ENCODE data around the gene ZNF584. TPM values are rescaled to one million over a fixed set of nuclear protein-coding genes. Genes with fewer than 3 reads are reported as not detected.
A peak's percentile ranks its signal among the peaks of the same experiment; 100 is the strongest.

The ZNF584 gene
- total RNA-seq, 1 donor from 2014 or later: 16.7 TPM

- no peak for TF ChIP-seq POLR2A (IDR thresholded peaks at IDR 0.05)
- Histone ChIP-seq H3K4me1 (peaks cover 27% of the 10 kb centered on the region), H3K27me3 (no peaks in the 10 kb centered on the region), H3K27ac (peak overlapping the region; percentile 36), H3K4me3 (no peak overlapping the region), H3K36me3 (peaks cover 3 to 44% of the 10 kb centered on the region in 2 donors), H3K9me3 (no peaks in the 10 kb centered on the region)
- intact Hi-C loops (cut with DNase I): no loop called here
- no peak for DNase-seq (ENCODE audit: extremely low spot score in 2 of 2)
Measured at GRCh38 chr19:58394821-58395219, 13.6 kb upstream of the ZNF584 start.

GRCh38 chr19:58395220-58395978, 13.1 kb upstream of the ZNF584 start, which contains the start of gene RNF225:
Gene RNF225 (plus strand): TSS chr19:58395656. CDS start chr19:58396090, 434 bp downstream.
- peaks cover 28% of the 10 kb centered on the region for H3K4me1 ChIP-seq
- TF ChIP-seq POLR2AphosphoS5 (IDR thresholded peaks at IDR 0.05; ENCODE audit: insufficient read depth in 1 of 2, low read depth in 1 of 2) (peak in 1 of 2 donors; percentile 60), CTCF (IDR thresholded peaks at IDR 0.05) (no peak)
- H3K27me3 ChIP-seq: no peaks in the 10 kb centered on the region
- H3K27ac ChIP-seq: peak within 1 kb of the TSS; percentile 57
- H3K36me3 ChIP-seq: peaks cover 3 to 43% of the 10 kb centered on the region in 2 donors
- H3K4me3 ChIP-seq: peak within 1 kb of the TSS; percentile 26 to 39
- DNase-seq (ENCODE audit: extremely low spot score in 2 of 2): no peak
- intact Hi-C loops (cut with DNase I): no loop called here
- H3K9me3 ChIP-seq: no peaks in the 10 kb centered on the region

- DNase-seq (ENCODE audit: extremely low spot score in 2 of 2): no peak
Measured at GRCh38 chr19:58395979-58396627, 12.3 kb upstream of the ZNF584 start.

GRCh38 chr19:58396691-58397532, 11.5 kb upstream of the ZNF584 start:
- Histone ChIP-seq H3K9me3 (no peaks in the 10 kb centered on the region), H3K36me3 (peaks cover 3 to 30% of the 10 kb centered on the region in 2 donors), H3K4me1 (peaks cover 30% of the 10 kb centered on the region), H3K27me3 (no peaks in the 10 kb centered on the region), H3K4me3 (peak overlapping the region; percentile 10 to 31), H3K27ac (no peak overlapping the region)
- no peak for TF ChIP-seq POLR2AphosphoS5 (IDR thresholded peaks at IDR 0.05; ENCODE audit: insufficient read depth in 1 of 2, low read depth in 1 of 2)
- no peak for TF ChIP-seq POLR2A (IDR thresholded peaks at IDR 0.05)
- no peak for TF ChIP-seq CTCF (IDR thresholded peaks at IDR 0.05)
- DNase-seq (ENCODE audit: extremely low spot score in 2 of 2): no peak
- intact Hi-C loops (cut with DNase I): no loop called here

More at GRCh38 chr19:58395979-58396627, 12.3 kb upstream of the ZNF584 start:
- H3K4me1 ChIP-seq: peaks cover 27% of the 10 kb centered on the region
- H3K27ac ChIP-seq: peak overlapping the region; percentile 57
- H3K9me3 ChIP-seq: no peaks in the 10 kb centered on the region
- TF ChIP-seq POLR2A (IDR thresholded peaks at IDR 0.05): no peak
- no peak for TF ChIP-seq POLR2AphosphoS5 (IDR thresholded peaks at IDR 0.05; ENCODE audit: insufficient read depth in 1 of 2, low read depth in 1 of 2)
- TF ChIP-seq CTCF (IDR thresholded peaks at IDR 0.05): no peak
- H3K36me3 ChIP-seq: peaks cover 3 to 36% of the 10 kb centered on the region in 2 donors
- H3K27me3 ChIP-seq: no peaks in the 10 kb centered on the region
- intact Hi-C loops (cut with DNase I): no loop called here
- peak overlapping the region; percentile 26 to 39 for H3K4me3 ChIP-seq

GRCh38 chr19:58397533-58398037, 10.9 kb upstream of the ZNF584 start:
- TF ChIP-seq POLR2AphosphoS5 (IDR thresholded peaks at IDR 0.05; ENCODE audit: insufficient read depth in 1 of 2, low read depth in 1 of 2): no peak
- TF ChIP-seq CTCF (IDR thresholded peaks at IDR 0.05): no peak
- TF ChIP-seq POLR2A (IDR thresholded peaks at IDR 0.05): no peak
- no peak overlapping the region for H3K27ac ChIP-seq
- H3K4me1 ChIP-seq: peaks cover 35% of the 10 kb centered on the region
- no peaks in the 10 kb centered on the region for H3K9me3 ChIP-seq
- H3K27me3 ChIP-seq: no peaks in the 10 kb centered on the region
- intact Hi-C loops (cut with DNase I): no loop called here
- peaks cover 3 to 26% of the 10 kb centered on the region in 2 donors for H3K36me3 ChIP-seq
- no peak for DNase-seq (ENCODE audit: extremely low spot score in 2 of 2)
- no peak overlapping the region for H3K4me3 ChIP-seq

Measured in vagina (tissue), 2 donors.